K562 (cell line): ENCODE data around the gene IGFBP4. TPM values are rescaled to one million over a fixed set of nuclear protein-coding genes. Genes with fewer than 3 reads are reported as not detected.

Source experiments
- ATAC-seq: fragments of 200-7000 bp; cut with Tn5 transposase; 3 replicates; pipeline ENCODE4 v1.9.1; 2020; ENCODE audit warnings: moderate library complexity
- BruUV-seq: library from RNA; stranded (reverse); fragments of 400-500 nt; replicated peaks from 2 replicates; lab custom pipeline; 2021; lab: Mats Ljungman, UMichigan
- CTCF ChIA-PET: fragments of 300-600 bp; formaldehyde crosslinking; extraction: SDS; loops from one replicate; lab custom pipeline; 2021; ENCODE audit warnings: low intra/inter-chr PET ratio; lab: Yijun Ruan, JAX
- POLR2A ChIA-PET: fragments of 300-600, 350-650 bp; sonication (Branson Sonifier 250); formaldehyde crosslinking; extraction: SDS; loops from one replicate; lab custom pipeline; 2021; ENCODE audit warnings: antibody characterized with exemption, inconsistent platforms; lab: Yijun Ruan, JAX
- DNase-seq, 4 experiments: peaks; one replicate each; pipeline versions ENCODE4 v3.0.0 to v3.0.0-alpha.2; 2011 to 2018; ENCODE audit warnings: low spot score in 3 of 4, mixed read lengths in 3 of 4; ENCODE audit errors: extremely low read depth in 1 of 4
- FAIRE-seq: peaks from 2 replicates; lab custom pipeline; 2011; peaks lifted over from hg19 to GRCh38; lab: Jason Lieb, UNC
- H2AFZ ChIP-seq: 2 replicates; pipeline ENCODE4 v1.6.0; 2011; ENCODE audit warnings: low read depth, low read length, control low read depth, inconsistent platforms
- H3K27ac ChIP-seq: fragments of 200-600 bp; 3 replicates; pipeline ENCODE4 v1.8.0; 2011; ENCODE audit warnings: low read depth, mild to moderate bottlenecking, control low read depth, inconsistent platforms, low read length, moderate library complexity, mixed read lengths; ENCODE audit errors: extremely low read depth
- H3K27me3 ChIP-seq, 2 experiments: fragments of 300-600 bp in 1 of 2; 2 replicates in 1 of 2; 3 replicates in 1 of 2; pipeline versions ENCODE4 v1.6.0 to v1.8.0; 2011; ENCODE audit warnings: inconsistent platforms in 2 of 2, low read length in 2 of 2, mild to moderate bottlenecking in 1 of 2, mixed read lengths in 1 of 2, moderate library complexity in 1 of 2; ENCODE audit not compliant: control insufficient read depth in 2 of 2, insufficient read depth in 2 of 2
- H3K36me3 ChIP-seq: fragments of 300-600 bp; 3 replicates; pipeline ENCODE4 v1.8.0; 2011; ENCODE audit warnings: mild to moderate bottlenecking, low read length, inconsistent platforms; ENCODE audit not compliant: control insufficient read depth, insufficient read depth
- H3K4me1 ChIP-seq, 2 experiments: fragments of 200-600 bp in 1 of 2; replicated peaks in 1 of 2; 2 replicates in 1 of 2; 3 replicates in 1 of 2; pipeline versions ENCODE4 v1.5.1 to v1.8.0; 2011; ENCODE audit warnings: inconsistent platforms in 2 of 2, low read length in 2 of 2, mild to moderate bottlenecking in 1 of 2, mixed read lengths in 1 of 2, moderate library complexity in 1 of 2; ENCODE audit not compliant: control insufficient read depth in 2 of 2, insufficient read depth in 2 of 2
- H3K4me2 ChIP-seq: 2 replicates; pipeline ENCODE4 v1.6.1; 2011; ENCODE audit warnings: low read length, control low read depth, inconsistent platforms, mixed read lengths; ENCODE audit not compliant: insufficient read depth
- H3K4me3 ChIP-seq: fragments of 200-600 bp; sonication (generic), shearing (Covaris generic); 2 replicates; pipeline ENCODE4 v1.5.1; 2016; ENCODE audit warnings: control low read depth, inconsistent platforms
- H3K79me2 ChIP-seq: fragments of 200-600 bp; 3 replicates; pipeline ENCODE4 v1.8.0; 2011; ENCODE audit warnings: low read length, inconsistent platforms; ENCODE audit not compliant: control insufficient read depth, insufficient read depth
- H3K9ac ChIP-seq, 2 experiments: 2 replicates each; pipeline versions ENCODE4 v1.6.0 to v1.6.1; 2011; ENCODE audit warnings: low read depth in 2 of 2, low read length in 2 of 2, control low read depth in 1 of 2, inconsistent platforms in 1 of 2, mild to moderate bottlenecking in 1 of 2, mixed read lengths in 1 of 2; ENCODE audit not compliant: insufficient read depth in 1 of 2
- H3K9me1 ChIP-seq: one replicate; pipeline ENCODE4 v1.6.0; 2011; ENCODE audit warnings: inconsistent platforms, mild to moderate bottlenecking, low read length, moderate library complexity; ENCODE audit not compliant: control insufficient read depth, insufficient read depth
- H3K9me3 ChIP-seq: replicated peaks from 2 replicates; pipeline ENCODE4 v1.5.1; 2011; ENCODE audit warnings: low read depth, low read length, inconsistent platforms; ENCODE audit not compliant: control insufficient read depth, insufficient read depth
- H4K20me1 ChIP-seq: replicated peaks from 2 replicates; pipeline ENCODE4 v1.6.1; 2011; ENCODE audit warnings: low read length, inconsistent platforms, mixed read lengths; ENCODE audit not compliant: control insufficient read depth, insufficient read depth
- BRF2 ChIP-seq: IDR thresholded peaks from 3 replicates; pipeline ENCODE4 v1.6.1; 2011; ENCODE audit warnings: borderline replicate concordance, mild to moderate bottlenecking; ENCODE audit not compliant: insufficient read length, insufficient read depth
- DACH1 ChIP-seq: fragments of 450-650 bp; IDR thresholded peaks from 2 replicates; pipeline ENCODE4 v1.6.1; 2018; ENCODE audit not compliant: partially characterized antibody
- EGR1 ChIP-seq: fragments of 450-650 bp; conservative IDR thresholded peaks from 2 replicates; pipeline ENCODE4 v1.6.1; 2017; ENCODE audit warnings: mild to moderate bottlenecking
- KDM4B ChIP-seq, 2 experiments: fragments of 450-650 bp in 1 of 2; sonication (generic) in 1 of 2; IDR thresholded peaks; 2 replicates each; pipeline ENCODE4 v1.6.1; 2016 to 2017; ENCODE audit warnings: borderline replicate concordance in 2 of 2, antibody characterized with exemption in 1 of 2, low read depth in 1 of 2, mild to moderate bottlenecking in 1 of 2
- RBM39 ChIP-seq: fragments of 200-400 bp; formaldehyde crosslinking; optimal IDR thresholded peaks from 2 replicates; pipeline ENCODE3; 2018; ENCODE audit warnings: low read depth, low read length
- SAFB ChIP-seq: fragments of 200-400 bp; formaldehyde crosslinking; IDR thresholded peaks from 2 replicates; pipeline ENCODE4 v1.6.1; 2017; ENCODE audit warnings: low read depth, low read length, borderline replicate concordance
- SIN3B ChIP-seq: fragments of 450-650 bp; IDR thresholded peaks from 2 replicates; pipeline ENCODE4 v1.6.1; 2017; ENCODE audit warnings: low read depth, mild to moderate bottlenecking, moderate library complexity
- TAF7 ChIP-seq: fragments of 450-650 bp; IDR thresholded peaks from 2 replicates; pipeline ENCODE4 v1.6.1; 2016; ENCODE audit warnings: missing genetic modification characterization, missing compliant biosample characterization
- TEAD4 ChIP-seq, 2 experiments: sonication (generic) in 1 of 2; formaldehyde crosslinking in 1 of 2; IDR thresholded peaks; 2 replicates each; pipeline versions ENCODE4 v1.6.1 to v1.8.0; 2012 to 2022; ENCODE audit warnings: borderline replicate concordance in 1 of 2, inconsistent platforms in 1 of 2, low read length in 1 of 2, mild to moderate bottlenecking in 1 of 2, missing genetic modification reagents in 1 of 2
- ZFP30 ChIP-seq: fragments of 250-450 bp; sonication (Bioruptor Pico); IDR thresholded peaks from 2 replicates; pipeline ENCODE4 v1.8.0; 2022; ENCODE audit warnings: moderate library complexity, mild to moderate bottlenecking, inconsistent platforms, borderline replicate concordance
- ZNF274 ChIP-seq: IDR thresholded peaks from 2 replicates; pipeline ENCODE4 v1.6.1; 2011; ENCODE audit warnings: low read depth, mild to moderate bottlenecking, low read length, moderate library complexity, borderline replicate concordance
- WGBS: fragments of 100-300 bp; shearing (Covaris generic); methylation state at CpG from one replicate; pipeline ENCODE4 v1.1.6; 2016; ENCODE audit warnings: low coverage, mixed read lengths; ENCODE audit not compliant: insufficient coverage; ENCODE audit errors: missing lambda C conversion rate; 5-methylcytosine and 5-hydroxymethylcytosine counted together
- in situ Hi-C: fragments of 300-500 bp; cut with MboI; formaldehyde crosslinking; loops from 4 replicates; pipeline ENCODE4 v1.15.0; 2018; ENCODE audit warnings: inconsistent platforms, mixed read lengths
- intact Hi-C: fragments of 100-400 bp; cut with micrococcal nuclease; formaldehyde crosslinking; loops from 2 replicates; pipeline ENCODE4 v1.14.2; 2022
- polyA plus RNA-seq, 8 experiments: library from polyadenylated mRNA; depleted of rRNA in 4 of 8; stranded (reverse) in 5 of 8; unstranded in 3 of 8; fragments of >200 nt; fragmentation: Nextera tagmentation in 2 of 8; fragmentation: Illumina TruSeq in 1 of 8; extraction: Ambion mirVana in 2 of 8; extraction: Trizol in 1 of 8; gene quantifications; 2 replicates each; pipeline versions ENCODE4 v1.2.1 to v1.2.3, GENCODE V29; 2011 to 2014; ENCODE audit warnings: inconsistent platforms in 1 of 8, missing spikeins in 1 of 8
- total RNA-seq, 7 experiments: library from RNA; depleted of rRNA in 6 of 7; stranded (reverse); fragments of >200 nt in 6 of 7; fragmentation: Illumina TruSeq in 2 of 7; extraction: Trizol in 2 of 7; gene quantifications; 2 replicates each; pipeline versions ENCODE4 v1.2.1 to v1.2.3, GENCODE V29; 2011 to 2021; ENCODE audit warnings: low replicate concordance in 1 of 7
- TF ChIP-seq, protein P1 (sequence below): fragments of 250-450 bp; sonication (Bioruptor Pico); IDR thresholded peaks from 2 replicates; pipeline ENCODE4 v1.9.0; 2021; ENCODE audit warnings: mild to moderate bottlenecking, inconsistent platforms

The IGFBP4 gene
- total and polyA plus RNA-seq, 9 of the 15 experiments (the other 6 are each of a cell fraction or from before 2014, with no cell fraction given), result 8.8 to 99.8 (median 18.6) TPM

DNA sequence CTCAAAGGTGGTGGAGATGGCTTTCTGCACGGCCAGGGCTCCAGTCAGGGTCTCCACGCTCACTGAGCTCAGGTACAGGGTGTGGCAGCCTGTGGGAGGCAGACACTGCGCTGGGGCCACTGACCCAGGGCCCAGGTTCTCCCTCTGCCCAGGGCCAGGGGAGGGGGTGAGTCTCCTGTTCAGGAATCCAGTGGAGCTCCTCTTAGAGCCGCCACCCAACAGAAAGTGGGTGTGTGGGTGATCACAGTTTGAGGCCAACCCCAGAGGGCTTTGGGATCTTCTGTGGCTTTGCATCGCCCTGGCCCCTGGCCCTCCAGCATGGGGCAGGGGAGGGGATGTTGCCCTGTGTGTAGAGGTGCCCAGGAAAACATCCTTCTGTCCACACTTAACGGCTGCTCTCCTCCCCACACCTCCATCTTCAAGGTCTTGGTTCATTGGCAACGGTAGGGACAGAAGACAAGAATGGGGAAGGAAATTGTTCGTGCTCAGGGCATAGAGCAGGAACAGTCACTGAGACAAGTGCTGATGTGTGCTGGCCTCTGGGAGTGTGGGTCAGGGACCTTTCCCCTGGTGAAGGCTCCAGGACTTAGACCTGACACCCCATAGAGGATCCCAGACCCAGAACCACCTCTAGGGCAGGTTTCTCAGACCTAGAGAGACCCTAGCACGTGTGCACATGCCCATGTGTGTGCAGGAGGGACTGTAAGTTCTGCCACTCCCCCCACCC, 36.7 kb downstream of the IGFBP4 start (continued):
- TF ChIP-seq BRF2, result no peak
- TF ChIP-seq TAF7 (tag), result no peak
- no peak for TF ChIP-seq KDM4B (IDR thresholded peaks at IDR 0.05; ENCODE audit: borderline replicate concordance in 2 of 2, low read depth in 1 of 2)
- TF ChIP-seq DACH1, result no peak
- TF ChIP-seq RBM39, result no peak
- no peak for TF ChIP-seq TEAD4 (IDR thresholded peaks at IDR 0.05; ENCODE audit: low read length)
- no peak for TF ChIP-seq TEAD4 (CRISPR knock-in tag; IDR thresholded peaks at IDR 0.05; ENCODE audit: borderline replicate concordance)
- TF ChIP-seq SAFB, result no peak
- TF ChIP-seq SIN3B, result no peak

DNA sequence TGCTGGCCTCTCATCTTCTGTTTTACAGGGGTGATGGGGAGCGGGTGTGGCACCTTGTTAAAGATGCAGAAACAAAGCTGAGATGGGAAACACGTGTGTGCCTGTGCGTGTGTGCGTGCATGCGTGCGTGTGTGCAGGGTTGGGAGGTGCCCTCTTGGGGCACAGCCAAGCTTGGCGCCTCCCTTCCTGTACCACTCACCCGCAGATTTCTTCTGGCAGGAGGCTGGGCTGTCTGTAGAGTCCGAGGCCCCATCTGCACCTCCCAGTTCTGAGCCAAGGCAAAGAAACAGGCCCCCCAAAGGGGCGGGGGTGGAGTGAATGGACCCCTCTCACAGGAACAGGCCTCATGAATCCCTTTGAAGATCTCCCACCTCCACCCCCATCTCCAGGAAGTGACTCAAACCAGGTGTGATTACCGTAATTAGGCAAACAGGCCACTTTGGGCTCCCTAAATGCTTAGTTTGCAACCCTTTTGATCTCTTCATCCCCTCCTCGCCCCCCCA, 37.3 kb downstream of the IGFBP4 start:
- Histone ChIP-seq H3K9me3 (no peaks in the 10 kb centered on the region), H3K36me3 (no peaks in the 10 kb centered on the region), H3K4me2 (no peak overlapping the region), H3K79me2 (no peaks in the 10 kb centered on the region), H3K9ac (no peak overlapping the region), H3K4me1 (peaks cover 21 to 33% of the 10 kb centered on the region in 2 experiments; a peak in 4 of 5 replicates), H2AFZ (no peak overlapping the region), H4K20me1 (no peaks in the 10 kb centered on the region), H3K9me1 (no peaks in the 10 kb centered on the region), H3K27me3 (no peaks in the 10 kb centered on the region), H3K4me3 (no peak overlapping the region), H3K27ac (no peak overlapping the region)
- 39% methylated on average over 6 of the region's 12 CpGs for WGBS
- in situ Hi-C loops, result no loop called here
- no TSS peak for BruUV-seq
- POLR2A ChIA-PET, result no interaction called here
- intact Hi-C loops, result no loop called here
- CTCF ChIA-PET, result no interaction called here
- ATAC-seq (no peak), DNase-seq (no peak), FAIRE-seq (peak; percentile 40)
- TF ChIP-seq, protein P1, sequence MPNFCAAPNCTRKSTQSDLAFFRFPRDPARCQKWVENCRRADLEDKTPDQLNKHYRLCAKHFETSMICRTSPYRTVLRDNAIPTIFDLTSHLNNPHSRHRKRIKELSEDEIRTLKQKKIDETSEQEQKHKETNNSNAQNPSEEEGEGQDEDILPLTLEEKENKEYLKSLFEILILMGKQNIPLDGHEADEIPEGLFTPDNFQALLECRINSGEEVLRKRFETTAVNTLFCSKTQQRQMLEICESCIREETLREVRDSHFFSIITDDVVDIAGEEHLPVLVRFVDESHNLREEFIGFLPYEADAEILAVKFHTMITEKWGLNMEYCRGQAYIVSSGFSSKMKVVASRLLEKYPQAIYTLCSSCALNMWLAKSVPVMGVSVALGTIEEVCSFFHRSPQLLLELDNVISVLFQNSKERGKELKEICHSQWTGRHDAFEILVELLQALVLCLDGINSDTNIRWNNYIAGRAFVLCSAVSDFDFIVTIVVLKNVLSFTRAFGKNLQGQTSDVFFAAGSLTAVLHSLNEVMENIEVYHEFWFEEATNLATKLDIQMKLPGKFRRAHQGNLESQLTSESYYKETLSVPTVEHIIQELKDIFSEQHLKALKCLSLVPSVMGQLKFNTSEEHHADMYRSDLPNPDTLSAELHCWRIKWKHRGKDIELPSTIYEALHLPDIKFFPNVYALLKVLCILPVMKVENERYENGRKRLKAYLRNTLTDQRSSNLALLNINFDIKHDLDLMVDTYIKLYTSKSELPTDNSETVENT (CRISPR knock-in tag), result no peak
- TF ChIP-seq ZFP30 (CRISPR knock-in tag) (no peak), EGR1 (0 out of 2 replicates have a peak, but pooled peaks have one; percentile 33), ZNF274 (no peak)
